ENCODE results near the gene TJP1. TPM values are rescaled to one million over a fixed set of nuclear protein-coding genes. Genes with fewer than 3 reads are reported as not detected.
A peak's percentile ranks its signal among the peaks of the same experiment; 100 is the strongest.
"Not testable (repeated sequence)": the region's sequence is repeated elsewhere in the genome, so short reads cannot be mapped to it uniquely, and the experiment has no call there.

Gene TJP1
- total RNA-seq, 1 donor from 2014 or later: 76.4 TPM

DNA sequence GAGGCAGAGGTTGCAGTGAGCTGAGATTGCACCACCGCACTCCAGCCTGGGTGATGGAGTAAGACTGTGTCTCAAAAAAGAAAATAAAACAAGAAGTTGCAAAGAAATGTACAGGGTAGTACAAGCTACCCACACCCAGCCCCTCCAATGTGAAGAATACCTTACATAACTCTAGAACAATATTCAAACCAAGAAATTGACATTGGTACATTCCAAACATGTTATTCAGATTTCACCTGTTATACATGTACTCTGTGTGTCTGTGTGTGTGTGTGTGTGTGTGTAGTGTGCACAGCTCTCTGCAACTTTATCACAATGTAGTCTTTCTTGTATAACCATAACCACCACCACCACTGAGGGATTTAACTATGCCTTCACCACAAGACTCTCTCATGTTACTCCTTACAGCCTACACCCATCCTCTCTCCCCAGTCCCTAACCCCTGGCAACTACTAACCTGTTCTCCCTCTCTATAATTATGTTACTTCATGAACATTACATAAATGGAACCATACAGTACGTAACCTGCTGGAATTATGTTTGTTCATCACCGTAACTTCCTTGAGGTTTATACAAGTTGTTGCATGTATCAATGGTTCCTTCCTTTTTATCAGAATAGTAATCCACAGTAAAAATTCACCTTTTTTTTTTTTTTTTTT is 16.2 kb upstream of the TJP1 start:
- no peak for DNase-seq

DNA sequence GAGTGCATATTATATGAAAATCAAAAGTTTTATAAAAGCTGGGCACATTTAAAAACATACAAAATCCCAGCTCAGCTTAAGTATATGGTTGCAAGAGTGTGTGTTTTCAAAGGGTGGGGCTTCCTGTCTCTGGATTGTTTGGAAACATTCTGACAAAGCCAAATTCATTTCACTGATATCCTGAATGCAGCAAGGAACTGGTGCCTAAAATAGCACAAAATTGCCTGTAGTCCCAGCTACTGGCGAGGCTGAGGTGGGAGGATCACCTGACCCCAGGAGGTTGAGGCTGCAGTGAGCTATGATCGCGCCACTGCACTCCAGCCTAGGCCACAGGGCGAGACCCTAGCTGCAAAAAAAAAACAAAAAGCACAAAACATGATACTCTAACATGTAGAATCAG is 13.0 kb upstream of the TJP1 start:
- DNase-seq: peak; percentile 47

DNA sequence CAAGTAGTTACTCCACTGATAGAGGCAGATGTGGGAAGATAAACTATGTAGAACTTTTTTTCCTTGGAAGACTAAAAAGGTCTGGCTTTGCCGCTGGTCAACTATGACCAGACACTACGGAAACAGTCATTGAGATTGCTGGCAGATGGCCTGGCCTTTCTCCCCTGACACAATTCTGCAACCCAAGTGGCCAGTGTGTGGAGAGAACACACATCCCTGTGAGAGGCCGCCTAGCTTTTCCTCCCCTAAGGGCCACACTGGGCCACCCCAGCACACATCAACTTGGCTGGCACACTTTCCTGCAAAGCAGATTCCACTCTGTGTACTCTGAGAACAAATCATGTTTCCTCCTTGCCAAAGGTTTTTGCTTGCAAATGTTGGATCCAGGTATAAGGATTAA is 10.4 kb upstream of the TJP1 start:
- DNase-seq: no peak

DNA sequence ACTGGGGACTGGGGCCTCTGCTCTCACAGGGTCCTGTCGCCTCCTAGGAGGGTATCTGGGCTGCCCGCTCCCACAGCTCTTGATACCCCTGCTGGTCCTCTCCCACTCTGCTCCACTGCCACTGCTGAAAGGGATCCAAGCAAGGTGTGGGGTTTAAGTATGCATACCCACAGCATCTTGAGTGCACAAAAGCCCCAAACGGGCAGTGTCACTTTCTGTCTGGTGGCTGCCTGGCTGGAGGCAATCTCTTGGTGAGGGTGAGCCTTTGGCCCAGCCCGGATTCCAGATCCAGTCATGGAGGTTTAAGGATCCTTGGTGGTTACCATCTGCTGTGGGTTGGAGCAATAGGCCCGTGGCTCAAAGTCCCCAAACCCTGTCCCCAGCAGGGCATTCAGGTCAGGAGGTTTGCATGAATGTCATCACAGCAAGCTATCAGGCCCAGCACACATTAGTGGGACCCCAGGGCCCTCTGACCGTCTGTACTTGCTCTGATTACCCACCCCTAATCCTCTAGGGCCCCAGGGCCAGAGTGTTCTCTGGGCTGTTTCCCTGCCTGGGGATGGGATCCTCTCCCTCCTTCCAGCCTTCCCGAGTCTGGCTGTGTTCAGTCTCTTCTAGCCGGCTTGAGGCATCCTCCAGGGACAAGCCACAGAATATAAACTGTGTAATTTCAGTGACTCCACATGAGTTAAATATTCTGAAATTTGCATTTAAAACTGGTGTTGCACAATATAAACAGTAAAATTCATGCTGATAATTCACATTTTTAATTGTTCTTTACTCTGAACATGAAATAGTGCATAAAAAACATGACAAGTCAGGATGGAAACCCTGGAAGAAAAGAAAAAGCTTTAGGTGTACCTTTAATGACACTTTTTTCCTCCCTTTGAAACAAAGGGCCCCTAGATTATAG is 4.9 kb upstream of the TJP1 start:
- no peak for DNase-seq

DNA sequence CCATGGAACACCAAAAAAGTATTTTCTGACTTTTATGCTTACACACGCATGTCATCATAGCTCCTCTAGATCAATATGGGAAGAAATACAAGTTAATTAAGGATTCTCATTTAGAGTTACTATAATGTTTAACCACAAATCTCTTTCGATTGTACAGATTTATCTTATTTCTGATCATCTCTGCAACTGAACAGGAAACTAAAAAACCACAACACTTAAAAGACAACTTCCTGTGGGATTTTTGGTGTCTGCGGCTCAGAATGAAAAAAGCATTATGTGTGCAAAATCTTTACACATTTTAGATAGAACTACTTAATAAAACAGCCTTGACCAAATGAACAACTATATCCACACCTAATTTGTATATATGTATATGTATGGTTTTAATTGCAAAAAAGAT is 3.0 kb upstream of the TJP1 start:
- DNase-seq: no peak

DNA sequence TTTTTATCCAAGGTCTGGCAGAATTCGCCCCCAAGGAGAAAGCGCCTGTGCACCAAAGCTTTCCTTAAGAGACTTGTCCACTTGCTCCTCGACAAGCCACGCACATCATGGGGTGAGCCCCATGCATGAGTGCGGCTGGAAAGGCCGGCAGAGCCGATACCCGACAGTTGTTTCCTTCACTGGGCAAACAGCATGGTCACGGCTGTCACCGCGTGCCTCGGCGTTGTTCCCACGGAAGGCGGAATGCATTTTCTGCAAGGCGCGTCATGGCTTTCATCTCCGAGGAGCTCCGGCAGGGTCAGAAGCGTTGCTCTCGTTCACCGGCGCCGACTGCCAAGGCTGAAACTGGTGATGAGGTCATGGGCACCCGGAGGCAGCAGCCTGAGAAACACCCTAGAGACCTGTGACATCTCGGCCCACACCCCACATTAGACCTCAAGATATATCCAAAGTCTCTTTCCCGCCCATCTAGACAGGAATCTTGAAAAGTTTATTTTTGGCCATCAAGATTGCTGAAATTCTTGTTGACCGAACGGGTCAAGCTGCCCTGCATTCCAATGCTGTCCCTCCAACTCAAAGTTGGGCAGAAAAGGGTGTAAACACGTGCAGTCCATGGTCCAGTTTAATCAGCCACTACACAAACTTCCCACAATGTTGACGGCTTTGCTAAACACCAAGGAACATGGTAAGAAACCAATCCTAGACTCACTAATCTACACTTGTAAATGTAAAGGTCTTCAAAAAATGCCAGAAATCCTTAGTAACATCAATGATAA is 604 bp upstream of the TJP1 start:
- DNase-seq: peak; percentile 53

DNA sequence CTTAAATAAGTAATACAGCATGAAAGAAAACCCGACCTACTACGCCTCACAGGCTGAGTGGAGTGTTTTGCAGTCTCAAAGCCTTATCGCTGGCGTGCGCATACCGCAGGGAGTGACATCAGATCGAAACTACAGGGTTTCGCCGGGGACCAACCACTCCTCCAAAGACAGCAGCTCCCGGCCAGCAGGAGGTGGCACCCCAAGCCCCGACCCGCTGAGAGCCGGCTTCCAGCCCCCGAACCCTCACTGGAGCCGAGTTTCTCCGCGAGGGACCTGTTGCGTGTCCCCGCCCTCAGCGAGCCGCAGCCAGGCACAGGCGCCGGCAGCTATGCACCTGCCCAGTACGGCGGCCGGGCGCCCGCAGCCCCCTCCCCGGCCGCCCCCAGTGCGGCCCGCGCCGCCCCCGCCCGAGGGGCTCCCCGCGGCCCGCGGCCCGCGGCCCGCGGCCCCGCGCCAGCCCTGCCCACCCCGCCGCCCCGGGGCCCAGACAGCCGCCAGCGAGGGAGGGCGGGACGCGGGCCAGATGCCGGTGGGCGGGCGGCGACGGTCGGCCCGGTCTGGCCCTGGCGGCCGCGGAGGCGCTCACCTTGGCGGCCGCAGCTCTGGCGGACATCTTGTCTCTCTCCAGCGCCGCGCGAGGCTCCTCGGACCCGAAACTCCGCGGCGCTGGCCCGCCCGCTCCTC is 710 bp downstream of the TJP1 start:
- DNase-seq: peak; percentile 36

DNA sequence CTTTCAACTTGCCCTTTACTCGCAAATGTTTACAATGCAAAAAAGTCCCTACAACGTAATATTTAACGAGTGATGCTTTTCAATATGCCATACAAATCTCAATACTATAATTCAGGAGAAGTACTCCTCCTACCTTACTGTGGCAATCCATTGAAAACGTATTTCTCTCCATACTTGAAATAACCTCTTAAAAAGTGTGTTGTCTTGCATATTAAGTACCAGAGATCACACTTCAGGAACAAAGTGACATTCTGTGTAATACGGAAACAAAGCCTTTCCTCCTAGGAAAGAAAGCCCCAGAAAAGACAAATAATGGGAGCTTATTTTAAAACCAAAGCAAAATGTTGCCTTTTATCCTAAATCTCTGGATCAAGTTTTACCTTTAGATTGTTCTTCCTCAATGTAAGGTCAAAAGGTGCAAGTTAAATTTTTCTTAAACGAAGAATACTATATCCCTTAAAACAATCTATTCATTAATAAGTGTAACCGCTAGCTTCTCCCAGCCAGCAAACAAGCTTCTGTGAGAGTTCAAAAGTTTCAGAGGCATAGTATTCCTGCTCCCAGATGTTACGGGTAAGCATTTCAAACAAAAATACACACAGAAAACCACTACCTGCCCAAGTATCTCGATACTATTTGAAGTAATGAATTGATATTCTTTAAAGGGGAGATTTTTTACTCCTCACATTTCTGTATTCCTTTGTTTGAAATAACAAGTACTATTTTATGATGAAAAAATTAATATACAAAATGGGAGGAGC is 1.7 kb downstream of the TJP1 start:
- DNase-seq: no peak

DNA sequence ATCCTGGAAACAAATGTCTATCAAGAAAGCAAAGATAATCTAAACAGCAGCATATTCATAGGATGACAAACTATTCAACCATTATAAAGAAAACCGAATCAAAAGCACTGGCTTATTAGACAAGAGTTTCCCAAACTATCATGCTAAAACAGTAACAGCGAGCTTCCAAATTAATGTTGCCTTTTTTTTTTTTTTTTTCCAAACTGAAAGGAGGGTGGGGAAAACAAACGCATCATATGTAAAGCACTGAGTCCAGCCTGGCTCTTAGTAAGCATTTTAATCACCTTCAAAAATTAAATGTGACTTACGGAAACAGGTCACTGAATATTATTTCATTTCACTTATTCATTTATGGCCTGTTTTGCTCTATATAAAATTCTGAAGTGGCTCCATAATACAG is 2.3 kb downstream of the TJP1 start:
- DNase-seq: no peak

DNA sequence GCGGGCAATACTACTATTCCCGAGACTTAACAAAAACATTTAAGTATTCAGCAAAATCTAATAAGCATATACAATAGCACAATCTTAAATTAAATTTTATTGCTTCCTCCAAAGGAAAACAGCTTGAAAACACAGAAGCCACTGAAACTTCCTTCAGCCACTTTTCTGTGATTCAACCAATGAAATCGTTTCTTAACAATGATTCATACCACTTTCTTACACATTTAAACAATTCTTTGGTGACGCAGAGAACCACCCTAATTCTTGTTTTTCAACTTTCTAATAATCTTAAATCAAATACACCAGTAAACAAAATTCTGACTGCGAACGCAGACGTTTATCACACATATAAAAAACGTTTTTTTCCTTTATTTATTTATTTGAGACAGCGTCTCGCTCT is 4.1 kb downstream of the TJP1 start:
- no peak for DNase-seq

DNA sequence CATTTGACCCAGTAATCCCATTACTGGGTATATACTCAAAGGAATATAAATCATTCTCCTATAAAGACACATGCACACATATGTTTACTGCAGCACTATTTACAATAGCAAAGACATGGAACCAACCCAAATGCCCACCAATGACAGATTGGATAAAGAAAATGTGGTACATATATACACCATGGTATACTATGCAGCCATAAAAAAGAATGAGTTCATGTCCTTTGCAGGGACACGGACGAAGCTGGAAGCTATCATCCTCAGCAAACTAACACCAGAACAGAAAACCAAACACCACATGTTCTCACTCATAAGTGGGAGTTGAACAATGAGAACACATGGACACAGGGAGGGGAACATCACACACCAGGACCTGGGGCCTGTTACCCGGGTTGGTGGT is 4.8 kb downstream of the TJP1 start:
- DNase-seq: not testable (repeated sequence)

DNA sequence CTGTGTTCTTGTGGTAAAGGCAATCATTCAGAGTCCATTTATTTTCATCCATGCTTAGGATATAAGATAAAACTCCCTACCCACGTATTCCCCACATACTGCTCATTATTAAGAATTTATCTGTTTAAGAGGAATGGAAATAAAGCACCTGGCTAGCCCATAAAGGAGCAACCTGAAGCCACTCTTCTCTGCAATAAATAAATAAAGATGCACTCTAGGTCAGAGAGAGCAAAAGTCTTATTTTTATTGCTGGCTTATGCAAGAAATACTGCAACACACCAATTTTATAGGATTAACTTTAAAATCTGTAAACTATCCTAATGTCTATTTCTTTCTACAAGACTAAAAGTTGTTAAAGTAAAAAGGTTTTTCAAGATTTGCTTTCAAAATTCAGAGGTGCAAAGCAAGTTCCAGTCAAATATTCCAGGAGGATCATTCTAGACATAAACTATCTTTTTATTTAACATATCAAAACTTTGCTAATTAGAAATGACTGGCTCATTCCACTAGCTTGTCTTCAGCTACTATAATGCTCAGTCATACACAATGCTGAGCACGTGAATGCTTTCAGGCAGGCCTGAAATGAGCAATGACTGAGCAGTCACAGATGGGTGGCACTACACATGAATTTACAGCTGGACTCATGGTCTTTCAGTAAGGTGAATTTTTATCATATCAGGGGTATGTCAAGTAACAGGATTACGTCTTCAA is 7.1 kb downstream of the TJP1 start:
- no peak for DNase-seq

DNA sequence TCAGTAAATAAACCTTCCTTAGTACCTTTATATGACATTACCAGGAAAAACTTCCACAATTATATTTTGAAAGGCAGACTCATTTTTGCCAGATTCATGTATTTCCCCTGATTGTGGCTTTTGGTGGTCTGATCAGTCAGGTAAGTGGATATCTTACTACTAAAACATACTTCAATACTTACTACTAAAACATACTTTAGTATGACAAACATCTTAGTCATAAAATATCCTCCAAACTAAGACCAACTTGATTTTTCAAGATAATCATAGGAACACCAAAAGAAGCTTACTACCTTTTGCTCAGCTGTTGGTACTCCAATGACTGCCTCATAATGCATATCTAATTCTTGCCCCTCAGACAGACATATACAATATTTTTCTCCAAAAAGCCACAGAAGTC is 9.3 kb downstream of the TJP1 start:
- no peak for DNase-seq

DNA sequence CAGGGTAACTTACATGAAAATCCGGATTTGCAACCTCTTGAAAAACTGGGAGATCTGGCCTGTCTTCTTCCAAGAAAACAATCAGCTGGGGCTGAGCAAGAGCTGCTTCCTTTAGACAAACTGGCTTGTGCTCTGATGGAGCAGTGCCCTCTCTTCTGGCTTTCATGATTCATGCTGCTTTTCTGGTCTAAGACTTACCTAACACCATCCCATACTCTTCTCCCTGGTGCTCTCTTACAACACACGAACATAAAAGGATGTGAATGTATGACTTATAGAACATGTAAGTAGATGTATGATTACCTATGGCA is 9.9 kb downstream of the TJP1 start:
- no peak for DNase-seq

DNA sequence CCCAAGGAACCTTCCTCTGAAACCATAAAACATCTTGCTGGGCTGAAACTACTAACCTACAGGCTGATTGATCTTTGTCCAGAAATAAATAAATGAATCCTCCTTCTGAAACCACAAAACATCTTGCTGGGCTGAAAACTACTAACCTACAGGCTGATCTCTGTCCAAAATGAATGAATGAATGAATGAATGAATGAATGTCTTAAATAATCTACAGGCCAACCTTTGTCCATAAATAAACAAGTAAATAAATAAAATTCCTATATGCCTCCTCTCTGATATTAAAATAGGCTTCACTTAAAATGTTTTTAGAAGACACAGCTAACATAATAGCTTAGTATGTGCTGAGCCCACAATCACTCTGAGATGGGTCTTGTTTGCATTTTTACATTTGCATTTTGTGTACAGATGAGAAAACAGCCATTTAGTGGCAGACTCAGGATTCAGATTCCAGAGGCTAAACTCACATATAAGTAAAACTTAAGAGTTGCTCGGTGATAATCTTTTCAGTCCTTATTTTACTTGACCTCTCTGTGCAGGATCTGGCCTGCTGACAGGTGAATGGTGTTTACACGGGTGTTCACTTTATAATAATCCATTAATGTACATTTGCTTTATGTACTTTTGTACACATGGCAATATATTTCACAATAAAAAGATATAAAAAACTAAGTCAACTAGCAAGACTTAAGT is 10.4 kb downstream of the TJP1 start:
- DNase-seq: no peak

DNA sequence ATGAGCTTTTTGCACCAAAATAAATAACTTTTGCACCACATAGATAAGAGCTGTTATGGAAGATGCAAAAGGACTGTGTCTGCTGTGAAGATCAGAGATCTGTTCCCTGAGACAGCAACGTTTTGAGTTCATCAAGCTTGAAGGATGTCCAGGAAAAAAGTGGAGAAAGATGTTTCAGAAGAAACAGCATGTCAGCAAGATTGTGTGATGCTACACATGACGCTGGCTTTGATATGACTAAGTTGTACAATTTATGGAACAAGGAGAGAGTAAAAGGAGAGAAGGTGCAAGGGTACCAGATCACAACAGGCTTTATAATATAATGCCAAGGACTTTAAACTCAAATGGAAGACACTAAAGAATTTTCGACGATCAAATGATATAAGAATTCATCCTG is 16.6 kb downstream of the TJP1 start:
- no peak for DNase-seq

DNA sequence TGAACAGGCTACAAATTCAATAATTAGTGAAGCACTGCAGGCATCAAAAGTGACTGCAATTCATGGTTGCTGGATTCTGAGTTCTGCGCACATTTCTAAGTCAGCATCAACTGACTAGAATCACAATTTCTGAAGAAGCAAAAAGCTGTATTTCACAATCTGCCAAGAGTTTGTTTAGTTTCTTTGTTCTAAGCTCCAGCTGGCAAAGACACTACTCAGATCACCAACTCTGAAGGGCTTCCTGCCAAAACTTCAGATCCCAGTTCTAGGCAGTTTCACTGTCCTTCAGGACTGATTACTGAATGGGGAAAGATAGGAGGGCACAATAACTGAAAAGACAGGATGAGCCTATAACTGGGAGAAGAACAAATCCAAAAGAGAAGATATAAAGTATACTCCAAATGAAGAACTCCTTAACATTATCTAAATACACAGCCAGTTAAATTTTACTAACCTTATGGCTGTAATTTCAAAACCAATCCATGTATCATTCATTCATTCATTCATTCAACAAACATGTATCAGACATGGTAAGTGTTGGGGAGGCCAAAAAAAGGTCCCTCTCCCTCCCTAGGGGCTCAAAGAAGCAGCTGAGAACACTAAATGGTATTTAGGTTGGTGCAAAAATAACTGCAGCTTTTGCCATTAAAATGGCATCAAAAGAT is 17.1 kb downstream of the TJP1 start:
- DNase-seq: peak; percentile 40

DNA sequence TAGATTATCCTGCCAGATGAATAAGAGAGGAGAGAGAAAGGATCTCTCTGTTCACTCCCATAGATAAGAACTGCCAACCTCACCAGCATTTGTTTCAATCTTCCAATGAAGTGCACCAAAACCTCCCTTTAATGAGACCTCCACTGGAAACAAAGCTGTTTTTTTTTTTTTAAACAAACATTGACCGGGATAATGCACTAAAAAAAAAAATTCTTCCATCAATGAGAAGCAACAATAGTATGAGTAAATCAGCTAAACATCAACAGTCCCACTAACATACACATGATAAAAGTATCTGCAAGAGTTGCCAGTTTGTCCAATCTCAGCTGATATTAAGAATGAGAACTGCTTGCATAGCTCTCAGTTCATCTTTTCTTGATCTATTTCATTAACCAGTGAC is 19.9 kb downstream of the TJP1 start:
- no peak for DNase-seq

DNA sequence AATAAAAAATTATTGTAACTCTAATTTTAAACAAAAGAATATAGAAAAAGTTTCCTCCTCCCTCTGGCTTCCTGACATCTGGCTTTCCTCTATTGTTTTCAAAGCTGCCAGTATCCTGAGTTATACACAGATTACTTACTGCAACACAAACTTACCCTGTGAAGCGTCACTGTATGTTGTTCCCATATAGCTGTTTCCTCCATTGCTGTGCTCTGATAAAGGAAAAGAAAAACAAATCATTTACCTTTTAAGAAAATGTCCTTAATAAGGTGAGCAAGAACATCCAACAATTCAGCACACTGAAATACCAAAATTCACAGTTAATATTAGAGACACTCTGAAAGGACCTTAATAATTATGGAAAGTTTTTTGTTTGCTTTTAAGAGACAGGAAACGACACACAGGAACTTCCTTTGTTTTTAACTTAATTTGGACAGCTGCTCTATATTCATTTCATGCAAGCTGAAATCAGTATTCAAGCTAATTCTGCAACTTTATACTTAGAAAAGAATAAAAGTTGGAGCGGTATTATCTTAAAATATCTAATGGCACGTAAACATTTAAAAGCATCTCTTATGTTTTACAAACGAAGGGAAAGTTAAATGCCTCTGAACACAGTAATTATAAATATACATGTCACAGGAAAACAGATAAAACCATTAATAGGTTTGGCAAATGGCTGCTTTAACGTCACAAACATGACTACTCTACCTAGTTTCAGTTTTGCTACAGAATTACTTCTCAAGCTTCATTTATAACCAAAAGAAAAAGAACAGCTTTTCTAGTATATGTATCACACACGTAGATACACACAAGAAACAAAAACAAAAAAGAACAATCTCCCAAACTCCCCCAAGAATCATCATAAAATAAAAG is 21.5 kb downstream of the TJP1 start:
- peak; percentile 35 for DNase-seq
